AG09309 (cell line): ENCODE measurements around the gene CCT6B.
"Not testable (repeated sequence)": the region's sequence is repeated elsewhere in the genome, so short reads cannot be mapped to it uniquely, and the experiment has no call there.

Experiments
- DNase-seq: peaks from one replicate; pipeline ENCODE4 v3.0.0-alpha.2; 2010; ENCODE audit warnings: low read depth
- H3K4me3 ChIP-seq: 2 replicates; pipeline ENCODE4 v1.5.1; 2011; ENCODE audit warnings: mild to moderate bottlenecking, low read depth, low read length, moderate library complexity; ENCODE audit not compliant: control insufficient read depth
- CTCF ChIP-seq: IDR thresholded peaks from 2 replicates; pipeline ENCODE4 v1.5.1; 2011; ENCODE audit warnings: mild to moderate bottlenecking, low read depth, low read length, inconsistent platforms; ENCODE audit not compliant: insufficient read depth, control insufficient read depth; ENCODE audit errors: missing control alignments

The CCT6B gene

GRCh38 chr17:35001549-35001948 lies 40.3 kb upstream of the CCT6B start:
- no peak for DNase-seq
- TF ChIP-seq CTCF: no peak
- H3K4me3 ChIP-seq: no peak overlapping the region

GRCh38 chr17:35000965-35001364 lies 39.7 kb upstream of the CCT6B start:
- H3K4me3 ChIP-seq, DNase-seq: not testable (repeated sequence)

- no peak for TF ChIP-seq CTCF
- no peak overlapping the region for H3K4me3 ChIP-seq
- no peak for DNase-seq
Measured at GRCh38 chr17:34999456-34999855, 38.2 kb upstream of the CCT6B start.

- H3K4me3 ChIP-seq: no peak overlapping the region
- DNase-seq: no peak
- TF ChIP-seq CTCF: peak; percentile 95
Measured at GRCh38 chr17:34998205-34998604, 36.9 kb upstream of the CCT6B start.

- TF ChIP-seq CTCF: no peak
- no peak for DNase-seq
- no peak overlapping the region for H3K4me3 ChIP-seq
Measured at GRCh38 chr17:34997355-34997862, 36.1 kb upstream of the CCT6B start.

GRCh38 chr17:34996422-34997285 lies 35.4 kb upstream of the CCT6B start:
- no peak for DNase-seq
- no peak overlapping the region for H3K4me3 ChIP-seq
- TF ChIP-seq CTCF: no peak

- DNase-seq: no peak
- H3K4me3 ChIP-seq: no peak overlapping the region
- no peak for TF ChIP-seq CTCF
Measured at GRCh38 chr17:34993031-34993430, 31.8 kb upstream of the CCT6B start.
